HL-60 (cell line): Measurements from ENCODE around the gene KLK5.

ENCODE experiments used
- POLR2AphosphoS5 ChIP-seq: IDR thresholded peaks from 2 replicates; pipeline ENCODE4 v1.6.1; 2012; ENCODE audit warnings: low read depth
- SPI1 ChIP-seq: IDR thresholded peaks from 2 replicates; pipeline ENCODE4 v1.6.1; 2012; ENCODE audit warnings: low read depth, mild to moderate bottlenecking, borderline replicate concordance
- TF ChIP-seq, protein P1 (sequence below): IDR thresholded peaks from one replicate; pipeline ENCODE4 v1.5.1; 2011; ENCODE audit warnings: low read length, control low read depth, inconsistent platforms; ENCODE audit not compliant: insufficient read depth
- TF ChIP-seq, protein P2 (sequence below): IDR thresholded peaks from 2 replicates; pipeline ENCODE4 v1.6.1; 2012; ENCODE audit warnings: low read depth; ENCODE audit not compliant: insufficient replicate concordance

DNA sequence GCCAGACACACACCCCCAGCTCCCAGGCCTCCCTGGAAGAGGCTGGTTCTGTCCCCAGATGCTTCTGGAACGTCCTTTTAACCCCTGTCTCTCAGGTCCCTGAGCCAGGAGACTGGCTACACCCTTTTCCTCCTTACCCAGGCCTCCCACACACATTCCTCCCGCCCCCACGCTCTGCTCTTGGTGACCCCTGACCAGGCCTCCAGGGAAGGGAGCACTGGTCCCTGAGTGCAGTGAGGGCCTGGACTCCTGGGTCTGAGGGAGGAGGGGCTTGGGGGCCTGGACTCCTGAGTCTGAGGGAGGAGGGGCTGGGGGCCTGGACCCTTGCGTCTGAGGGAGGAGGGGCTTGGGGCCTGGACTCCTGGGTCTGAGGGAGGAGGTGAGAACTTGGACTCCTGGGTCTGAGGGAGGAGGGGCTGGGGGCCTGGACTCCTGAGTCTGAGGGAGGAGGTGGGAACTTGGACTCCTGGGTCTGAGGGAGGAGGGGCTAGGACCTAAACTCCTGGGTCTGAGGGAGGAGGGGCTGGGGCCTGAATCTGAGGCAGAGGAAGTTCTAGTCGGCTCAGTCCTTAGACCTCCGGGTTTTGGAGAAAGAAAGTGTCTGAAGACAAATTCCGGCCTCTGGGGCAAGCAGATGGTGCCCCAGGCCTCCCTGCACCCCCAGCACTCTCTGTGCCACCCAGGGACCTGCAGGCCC, 16.0 kb upstream of the KLK5 start:
- TF ChIP-seq, protein P1, sequence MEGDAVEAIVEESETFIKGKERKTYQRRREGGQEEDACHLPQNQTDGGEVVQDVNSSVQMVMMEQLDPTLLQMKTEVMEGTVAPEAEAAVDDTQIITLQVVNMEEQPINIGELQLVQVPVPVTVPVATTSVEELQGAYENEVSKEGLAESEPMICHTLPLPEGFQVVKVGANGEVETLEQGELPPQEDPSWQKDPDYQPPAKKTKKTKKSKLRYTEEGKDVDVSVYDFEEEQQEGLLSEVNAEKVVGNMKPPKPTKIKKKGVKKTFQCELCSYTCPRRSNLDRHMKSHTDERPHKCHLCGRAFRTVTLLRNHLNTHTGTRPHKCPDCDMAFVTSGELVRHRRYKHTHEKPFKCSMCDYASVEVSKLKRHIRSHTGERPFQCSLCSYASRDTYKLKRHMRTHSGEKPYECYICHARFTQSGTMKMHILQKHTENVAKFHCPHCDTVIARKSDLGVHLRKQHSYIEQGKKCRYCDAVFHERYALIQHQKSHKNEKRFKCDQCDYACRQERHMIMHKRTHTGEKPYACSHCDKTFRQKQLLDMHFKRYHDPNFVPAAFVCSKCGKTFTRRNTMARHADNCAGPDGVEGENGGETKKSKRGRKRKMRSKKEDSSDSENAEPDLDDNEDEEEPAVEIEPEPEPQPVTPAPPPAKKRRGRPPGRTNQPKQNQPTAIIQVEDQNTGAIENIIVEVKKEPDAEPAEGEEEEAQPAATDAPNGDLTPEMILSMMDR = no peak
- TF ChIP-seq, protein P2, sequence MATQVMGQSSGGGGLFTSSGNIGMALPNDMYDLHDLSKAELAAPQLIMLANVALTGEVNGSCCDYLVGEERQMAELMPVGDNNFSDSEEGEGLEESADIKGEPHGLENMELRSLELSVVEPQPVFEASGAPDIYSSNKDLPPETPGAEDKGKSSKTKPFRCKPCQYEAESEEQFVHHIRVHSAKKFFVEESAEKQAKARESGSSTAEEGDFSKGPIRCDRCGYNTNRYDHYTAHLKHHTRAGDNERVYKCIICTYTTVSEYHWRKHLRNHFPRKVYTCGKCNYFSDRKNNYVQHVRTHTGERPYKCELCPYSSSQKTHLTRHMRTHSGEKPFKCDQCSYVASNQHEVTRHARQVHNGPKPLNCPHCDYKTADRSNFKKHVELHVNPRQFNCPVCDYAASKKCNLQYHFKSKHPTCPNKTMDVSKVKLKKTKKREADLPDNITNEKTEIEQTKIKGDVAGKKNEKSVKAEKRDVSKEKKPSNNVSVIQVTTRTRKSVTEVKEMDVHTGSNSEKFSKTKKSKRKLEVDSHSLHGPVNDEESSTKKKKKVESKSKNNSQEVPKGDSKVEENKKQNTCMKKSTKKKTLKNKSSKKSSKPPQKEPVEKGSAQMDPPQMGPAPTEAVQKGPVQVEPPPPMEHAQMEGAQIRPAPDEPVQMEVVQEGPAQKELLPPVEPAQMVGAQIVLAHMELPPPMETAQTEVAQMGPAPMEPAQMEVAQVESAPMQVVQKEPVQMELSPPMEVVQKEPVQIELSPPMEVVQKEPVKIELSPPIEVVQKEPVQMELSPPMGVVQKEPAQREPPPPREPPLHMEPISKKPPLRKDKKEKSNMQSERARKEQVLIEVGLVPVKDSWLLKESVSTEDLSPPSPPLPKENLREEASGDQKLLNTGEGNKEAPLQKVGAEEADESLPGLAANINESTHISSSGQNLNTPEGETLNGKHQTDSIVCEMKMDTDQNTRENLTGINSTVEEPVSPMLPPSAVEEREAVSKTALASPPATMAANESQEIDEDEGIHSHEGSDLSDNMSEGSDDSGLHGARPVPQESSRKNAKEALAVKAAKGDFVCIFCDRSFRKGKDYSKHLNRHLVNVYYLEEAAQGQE = no peak
- TF ChIP-seq POLR2AphosphoS5 (no peak), SPI1 (no peak)
